ENCODE data around the gene LPAR1.
"Not testable (repeated sequence)": the region's sequence is repeated elsewhere in the genome, so short reads cannot be mapped to it uniquely, and the experiment has no call there.

Gene LPAR1

GRCh38 chr9:110874963-110875674, 163.2 kb downstream of the LPAR1 start:
- no peak; the same call in 1 of the 2 replicates for TF ChIP-seq CTCF (conservative IDR thresholded peaks at IDR 0.05)
- H3K27ac ChIP-seq = peak overlapping the region; percentile 44

- no peak overlapping the region for H3K27ac ChIP-seq
- TF ChIP-seq CTCF (conservative IDR thresholded peaks at IDR 0.05) = no peak
These were observed 165.3 kb downstream of the LPAR1 start for GRCh38 chr9:110872920-110873319.

GRCh38 chr9:110871736-110872135, 166.5 kb downstream of the LPAR1 start:
- H3K27ac ChIP-seq = no peak overlapping the region
- TF ChIP-seq CTCF (conservative IDR thresholded peaks at IDR 0.05) = no peak

GRCh38 chr9:110869931-110870330, 168.3 kb downstream of the LPAR1 start:
- no peak overlapping the region for H3K27ac ChIP-seq
- TF ChIP-seq CTCF (conservative IDR thresholded peaks at IDR 0.05) = no peak

GRCh38 chr9:110864011-110864410, 174.3 kb downstream of the LPAR1 start:
- TF ChIP-seq CTCF (conservative IDR thresholded peaks at IDR 0.05) = no peak
- no peak overlapping the region for H3K27ac ChIP-seq

GRCh38 chr9:110861370-110862110, 176.7 kb downstream of the LPAR1 start:
- not testable (repeated sequence) for H3K27ac ChIP-seq

- H3K27ac ChIP-seq = no peak overlapping the region
- TF ChIP-seq CTCF (conservative IDR thresholded peaks at IDR 0.05) = no peak
These were observed 181.5 kb downstream of the LPAR1 start for GRCh38 chr9:110856772-110857171.
